HG03045 (cell line): Measurements from ENCODE around the gene FAM111B.

Experiments used
- ATAC-seq: cut with Tn5 transposase; IDR thresholded peaks from one replicate; pipeline ENCODE4 v1.9.1; 2021; ENCODE audit warnings: mild to moderate bottlenecking, moderate library complexity; ENCODE audit not compliant: unreplicated experiment

The FAM111B gene

DNA sequence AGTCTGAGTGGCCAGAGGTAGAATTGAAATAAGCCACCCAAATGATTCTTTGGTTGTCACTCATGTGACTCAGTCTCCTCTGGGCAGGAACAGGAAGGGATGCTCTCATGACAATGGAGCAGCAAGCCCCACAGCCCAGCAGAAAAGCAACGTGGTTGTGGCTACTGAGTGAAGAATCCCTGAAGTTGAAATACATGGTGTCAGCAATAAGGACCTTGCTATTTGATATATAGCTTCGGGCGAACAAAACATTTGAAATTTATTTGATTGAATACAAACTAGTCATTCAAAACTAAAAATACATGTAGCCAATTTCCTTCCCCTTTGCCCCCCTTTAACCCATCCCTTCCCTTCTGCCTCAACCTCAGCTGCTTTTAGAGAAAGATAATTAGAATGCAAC lies 50.4 kb downstream of the FAM111B start:
- ATAC-seq: no peak

DNA sequence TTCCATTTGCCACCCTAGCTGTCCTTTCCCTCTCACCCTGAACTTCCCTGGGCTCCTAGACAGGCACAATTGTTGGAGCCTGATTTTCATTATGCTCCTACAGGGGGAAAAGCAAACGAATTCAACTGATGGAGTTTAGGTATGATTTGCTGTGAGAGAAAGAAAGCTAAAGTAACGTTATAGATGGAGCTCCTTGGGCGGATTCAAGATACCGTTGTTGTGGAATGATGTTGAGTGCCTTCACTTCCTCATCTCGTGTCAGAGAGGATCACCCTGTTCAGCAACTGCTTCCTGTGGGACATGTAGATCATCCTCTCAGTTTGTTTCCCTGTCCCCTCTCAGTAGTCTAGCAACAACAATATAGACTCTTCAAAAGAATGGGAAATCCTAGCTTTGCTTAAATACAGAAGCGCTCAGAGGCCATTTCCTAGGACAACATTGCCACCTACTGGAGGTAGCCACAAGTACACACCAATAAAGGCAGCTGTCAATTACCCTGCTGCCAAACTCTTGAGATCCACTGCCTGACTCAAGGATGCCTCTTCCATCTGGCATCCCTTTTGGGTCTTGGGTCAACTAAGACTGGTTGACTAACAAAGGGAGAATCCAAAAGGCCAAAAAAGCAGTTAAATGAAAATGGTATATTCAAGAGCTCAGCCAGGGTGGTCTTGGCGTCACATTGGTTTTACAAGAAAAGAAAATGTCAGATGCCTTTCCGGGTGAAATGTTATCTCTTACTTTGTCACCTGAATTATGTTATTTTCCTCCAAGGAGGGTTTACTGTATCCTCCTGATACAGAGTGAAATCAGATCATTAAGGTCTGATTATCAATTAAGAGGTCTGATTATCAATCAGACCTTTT lies 51.4 kb downstream of the FAM111B start:
- peak; percentile 95 for ATAC-seq

DNA sequence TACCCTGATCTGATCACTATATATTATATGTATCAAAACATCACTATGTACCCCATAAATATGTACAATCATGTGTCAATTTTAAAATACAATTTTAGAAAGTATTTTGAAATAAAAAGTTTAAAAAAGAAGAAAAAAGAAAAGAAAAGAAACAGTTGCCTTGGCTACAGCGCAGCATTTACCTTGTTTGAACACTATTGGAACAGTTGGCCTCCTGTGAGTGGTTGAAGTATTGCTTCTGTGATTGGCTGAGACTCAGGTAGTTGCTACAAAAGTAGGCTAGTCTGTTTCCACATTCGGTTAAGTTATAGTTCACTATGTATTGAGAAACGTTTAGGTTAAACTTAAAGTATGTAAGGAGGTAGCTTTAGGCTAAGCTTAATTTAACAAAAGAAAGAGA lies 57.0 kb downstream of the FAM111B start:
- ATAC-seq: no peak

DNA sequence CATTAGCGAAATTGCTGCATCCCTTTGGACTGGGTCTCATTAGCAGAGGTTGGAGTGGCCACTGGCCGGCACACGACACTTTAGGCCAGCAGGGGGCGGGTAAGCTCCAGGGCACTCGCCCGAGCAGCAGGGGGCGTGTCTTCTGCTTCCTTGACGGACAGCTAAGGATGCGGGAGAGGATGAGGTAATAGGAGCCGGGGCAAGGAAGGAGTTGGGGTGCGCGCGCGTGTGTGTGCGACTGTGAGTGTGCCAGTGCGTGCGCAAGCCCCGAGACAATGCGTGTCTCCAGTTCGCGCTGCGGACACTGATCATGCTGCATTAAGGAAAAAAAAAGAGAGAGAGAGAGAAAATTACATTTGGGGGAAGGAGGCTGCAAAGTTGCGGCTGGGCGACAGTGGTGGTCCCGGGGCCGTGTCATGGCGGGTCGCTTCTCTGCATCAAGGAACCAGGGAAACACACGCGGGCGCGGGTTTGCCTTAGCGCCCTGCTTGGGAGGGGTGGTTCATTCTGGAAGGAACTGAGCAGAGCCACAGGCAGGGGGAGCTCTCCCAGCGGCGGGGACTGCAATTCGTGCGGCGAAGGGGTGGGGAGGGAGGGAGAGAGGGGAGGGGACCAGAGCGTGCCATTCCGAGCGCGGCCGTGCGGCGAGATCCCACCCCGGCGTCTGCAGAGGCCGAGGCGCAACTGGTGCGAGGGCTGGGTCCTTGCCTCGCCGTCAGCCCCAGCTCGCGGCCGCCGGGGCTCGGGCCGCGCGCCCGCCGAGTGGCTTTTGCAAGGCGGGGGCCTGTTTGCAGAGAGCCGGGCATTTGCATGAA lies 64.7 kb downstream of the FAM111B start, which contains the start of gene DTX4:
Gene DTX4, plus strand, starts transcription at position 625 of the 815 bp plus-strand sequence. CDS start 464 bp downstream, outside the sequence.
- peak; percentile 86 for ATAC-seq

DNA sequence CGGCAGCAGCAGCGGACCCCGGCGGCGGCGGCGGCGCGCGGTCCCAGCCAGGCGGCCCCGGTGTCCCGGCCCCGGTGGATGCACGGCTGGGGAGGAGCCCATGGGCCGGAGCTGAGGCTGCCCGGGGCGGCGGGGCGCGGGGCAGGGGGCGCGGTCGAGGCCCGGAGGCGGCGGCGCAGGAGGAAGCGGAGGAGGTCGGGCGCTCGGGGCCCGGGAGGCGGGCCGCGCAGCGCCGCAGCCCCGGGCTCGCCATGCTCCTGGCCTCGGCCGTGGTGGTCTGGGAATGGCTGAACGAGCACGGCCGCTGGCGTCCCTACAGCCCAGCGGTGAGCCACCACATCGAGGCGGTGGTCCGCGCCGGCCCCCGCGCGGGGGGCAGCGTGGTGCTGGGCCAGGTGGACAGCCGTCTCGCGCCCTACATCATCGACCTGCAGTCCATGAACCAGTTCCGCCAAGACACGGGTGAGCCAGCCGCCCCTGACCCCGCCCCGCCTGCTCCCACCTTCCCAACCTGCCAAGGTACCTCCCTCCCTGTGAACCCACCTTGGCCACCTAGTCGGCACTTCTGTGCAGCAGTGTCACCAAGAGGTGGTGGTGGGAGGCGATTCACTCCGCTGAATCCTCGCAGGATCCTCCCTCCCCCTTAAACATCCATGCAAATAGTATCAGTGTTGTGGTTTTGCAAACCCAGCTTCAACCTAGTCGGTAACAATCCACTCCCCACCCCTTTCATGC lies 65.5 kb downstream of the FAM111B start:
- peak; percentile 24 for ATAC-seq

DNA sequence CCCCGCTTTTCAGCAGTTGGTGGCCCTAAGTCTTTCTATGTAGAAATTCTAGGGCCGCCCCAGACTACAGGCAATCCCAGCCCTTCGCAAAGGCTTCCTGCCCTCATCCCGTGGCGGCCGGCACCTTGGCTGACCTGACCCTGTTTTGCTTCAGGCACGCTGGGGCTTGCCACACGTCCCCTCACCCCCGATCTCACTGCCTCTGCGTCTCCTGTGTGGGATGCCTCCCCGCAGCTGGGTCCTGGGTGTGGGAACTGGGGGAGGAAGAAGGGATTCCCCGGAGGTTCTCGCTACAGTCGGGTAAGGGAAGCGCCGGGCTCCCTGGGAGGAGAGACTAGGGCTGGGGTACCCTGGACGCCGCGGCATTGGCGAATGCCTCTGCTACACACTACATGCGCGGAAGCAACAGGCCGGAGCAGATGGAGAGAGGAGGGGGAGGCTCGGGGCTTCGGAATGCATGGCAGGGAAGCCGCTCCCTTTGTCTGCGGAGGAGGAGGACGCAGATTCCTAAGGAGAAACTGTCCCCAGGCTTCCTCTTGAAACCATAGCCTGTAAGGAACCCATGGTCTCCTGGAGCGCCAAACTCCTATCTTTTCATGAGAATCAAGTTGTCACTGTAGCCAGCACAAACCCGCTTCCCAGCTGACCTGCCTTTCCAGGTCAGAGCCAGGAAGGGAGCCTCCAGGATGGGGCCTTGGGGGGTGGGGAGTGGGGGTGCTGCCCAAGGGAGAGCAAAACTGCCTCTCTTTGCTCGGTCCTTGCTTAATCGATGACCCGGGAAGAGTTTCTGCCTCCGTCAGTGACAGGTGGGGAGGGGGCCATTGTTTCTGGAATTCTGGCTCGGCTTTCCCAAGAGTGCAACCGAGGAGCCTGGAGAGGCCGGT lies 66.3 kb downstream of the FAM111B start:
- ATAC-seq: peak; percentile 10

DNA sequence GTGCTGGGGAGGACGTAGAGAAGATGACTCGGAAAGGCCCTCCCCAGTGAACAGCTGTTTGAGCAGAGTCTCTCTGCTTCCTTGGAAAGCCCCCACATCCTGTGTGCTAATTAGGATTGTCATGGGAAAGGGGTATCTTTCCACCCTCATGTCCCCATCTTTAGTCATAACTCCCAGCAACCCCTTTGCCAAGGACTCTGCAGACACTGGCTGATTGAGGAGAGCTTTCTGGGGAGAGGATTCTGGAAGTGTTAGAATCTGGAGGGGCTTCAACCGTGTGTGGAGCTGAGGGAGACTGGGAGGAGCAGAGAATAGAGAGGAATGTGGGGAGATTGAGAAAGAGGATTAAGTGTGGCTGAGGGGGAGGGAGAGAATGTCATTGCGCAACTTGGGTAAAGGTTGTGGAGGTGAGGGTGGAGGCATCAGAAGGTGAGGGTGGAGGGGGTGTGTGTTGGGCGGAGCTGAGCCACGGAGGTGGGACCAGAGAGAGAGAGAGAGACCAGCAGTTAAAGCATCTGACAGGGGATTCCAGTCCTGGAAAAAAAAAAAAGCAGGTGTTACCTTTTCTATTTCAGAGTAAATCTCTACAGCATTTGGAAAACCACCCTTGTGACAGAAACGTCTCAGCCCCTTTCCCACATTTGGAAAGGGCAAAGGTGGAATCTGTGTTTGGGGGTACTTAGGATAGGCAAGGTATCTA lies 67.1 kb downstream of the FAM111B start:
- no peak for ATAC-seq

DNA sequence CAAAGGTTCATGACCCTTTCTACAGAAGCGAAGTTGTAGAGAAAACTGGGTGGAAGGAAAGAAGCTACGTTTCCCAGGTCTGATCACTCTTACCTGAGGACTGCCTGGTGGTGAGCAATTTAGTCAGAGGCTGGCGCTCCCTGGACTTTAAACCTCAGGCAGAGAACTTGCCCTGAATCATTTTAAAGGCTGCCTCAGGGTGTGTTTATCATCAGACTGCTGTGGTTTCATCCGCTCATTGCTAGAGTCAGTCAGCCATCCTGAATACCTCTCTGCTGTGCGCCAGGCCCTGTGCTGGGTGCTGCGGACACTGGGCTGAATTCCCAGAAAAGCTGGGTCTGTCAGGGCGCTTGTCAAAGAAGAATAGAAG lies 67.6 kb downstream of the FAM111B start:
- no peak for ATAC-seq

DNA sequence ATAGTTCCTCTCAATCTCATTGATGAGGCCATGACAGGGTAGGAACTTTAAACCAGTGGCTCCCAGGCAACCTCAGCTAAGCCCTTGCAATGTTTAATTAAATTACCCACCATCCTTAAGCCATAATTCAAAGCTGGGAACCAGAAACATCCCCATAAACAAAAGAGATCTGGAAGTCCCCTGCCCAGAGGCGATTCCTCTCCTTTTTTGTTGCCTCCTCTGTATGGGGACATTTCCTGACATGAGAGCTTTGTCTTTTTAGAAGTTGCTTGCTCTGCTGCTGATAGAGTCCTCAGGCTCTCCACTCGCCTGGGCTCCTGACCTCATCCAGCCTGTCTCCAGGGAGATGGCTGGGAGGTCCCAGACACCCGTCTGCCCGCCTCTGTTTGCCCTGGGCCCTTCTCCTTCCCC lies 68.1 kb downstream of the FAM111B start:
- ATAC-seq: no peak

DNA sequence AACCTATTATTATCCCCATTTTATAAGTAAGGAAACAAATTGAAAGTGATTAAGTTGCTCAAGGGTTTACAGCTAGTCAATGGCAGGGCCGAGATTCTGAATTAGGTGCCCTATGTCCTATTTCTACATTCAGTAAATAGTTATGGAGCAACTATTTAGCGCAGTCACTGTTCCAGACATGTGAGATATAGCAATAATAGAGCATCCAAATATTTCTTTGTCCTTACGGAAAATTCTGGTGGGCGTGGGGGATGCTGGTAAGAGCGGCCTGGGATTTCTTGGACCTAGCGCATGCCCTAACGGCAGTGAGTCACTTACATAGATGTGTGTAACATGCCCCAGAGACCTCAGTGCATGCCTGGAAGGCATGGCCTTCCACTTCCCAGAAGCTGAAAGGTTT lies 69.3 kb downstream of the FAM111B start:
- no peak for ATAC-seq
